Lower leg skin (tissue), 4 donors: ENCODE measurements around the gene ARMC2. TPM values are rescaled to one million over a fixed set of nuclear protein-coding genes. Genes with fewer than 3 reads are reported as not detected.
"Not testable (repeated sequence)": the region's sequence is repeated elsewhere in the genome, so short reads cannot be mapped to it uniquely, and the experiment has no call there.

Source experiments
- DNase-seq, 2 donors: peaks; one replicate each; pipeline ENCODE4 v3.0.0-alpha.2; 2019; ENCODE audit warnings: low spot score in 2 of 2
- H3K4me3 ChIP-seq: fragments of 200-600 bp; sonication (generic); 2 replicates; pipeline ENCODE4 v1.5.1; 2017; ENCODE audit warnings: mild to moderate bottlenecking, low read depth; ENCODE audit not compliant: poor library complexity, severe bottlenecking
- POLR2A ChIP-seq, 2 donors: fragments of 450-650 bp; IDR thresholded peaks; one replicate each; pipeline ENCODE4 v1.6.1; 2016 to 2017; ENCODE audit warnings: antibody characterized with exemption in 2 of 2, mild to moderate bottlenecking in 1 of 2, moderate library complexity in 1 of 2
- WGBS, 2 donors: methylation state at CpG; one replicate each; pipeline ENCODE4 v1.1.5; 2018; 5-methylcytosine and 5-hydroxymethylcytosine counted together
- intact Hi-C: fragments of 100-400 bp; cut with DNase I; formaldehyde crosslinking; loops from one replicate; pipeline ENCODE4 v1.15.0; 2023; ENCODE audit warnings: low total_unique reads
- total RNA-seq, 4 donors: library from RNA; depleted of rRNA; stranded (reverse); fragments of >200 nt; gene quantifications; one replicate each; pipeline ENCODE4 v1.1.0, GENCODE V29; 2016
- TF ChIP-seq, protein P1 (sequence below), 3 donors: fragments of 450-650 bp; IDR thresholded peaks; one replicate each; pipeline ENCODE4 v1.5.1; 2016; ENCODE audit warnings: antibody characterized with exemption in 3 of 3, mild to moderate bottlenecking in 3 of 3, moderate library complexity in 2 of 3

Gene ARMC2
- total RNA-seq, 4 donors from 2014 or later, result 0.34 to 2.0 (median 1.2) TPM

DNA sequence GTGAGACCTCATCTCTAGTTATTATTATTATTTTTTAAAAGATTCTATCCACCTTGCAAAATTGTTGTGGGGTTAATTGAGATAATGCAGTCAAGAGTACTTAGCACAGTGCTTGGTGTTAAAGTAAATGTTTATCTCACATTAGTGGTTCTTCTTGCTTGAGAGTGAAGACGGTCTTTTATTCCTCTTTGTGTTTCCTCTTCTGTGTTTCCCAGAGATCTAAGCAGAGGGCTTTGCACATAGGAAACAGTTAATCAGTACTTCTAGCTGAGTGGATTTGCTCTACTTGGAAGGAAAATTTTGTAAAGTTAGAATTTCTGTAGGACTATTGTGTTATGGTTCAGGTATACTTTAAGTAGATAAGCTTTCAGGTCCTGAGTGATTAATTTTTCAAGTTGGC lies 3.5 kb downstream of the ARMC2 start:
- WGBS, 2 donors, result 83 to 91% methylated on average over 1 of the region's 1 CpG
- no peak overlapping the region for H3K4me3 ChIP-seq
- intact Hi-C loops, result no loop called here
- TF ChIP-seq POLR2A (IDR thresholded peaks at IDR 0.05), result no peak
- TF ChIP-seq, protein P1, sequence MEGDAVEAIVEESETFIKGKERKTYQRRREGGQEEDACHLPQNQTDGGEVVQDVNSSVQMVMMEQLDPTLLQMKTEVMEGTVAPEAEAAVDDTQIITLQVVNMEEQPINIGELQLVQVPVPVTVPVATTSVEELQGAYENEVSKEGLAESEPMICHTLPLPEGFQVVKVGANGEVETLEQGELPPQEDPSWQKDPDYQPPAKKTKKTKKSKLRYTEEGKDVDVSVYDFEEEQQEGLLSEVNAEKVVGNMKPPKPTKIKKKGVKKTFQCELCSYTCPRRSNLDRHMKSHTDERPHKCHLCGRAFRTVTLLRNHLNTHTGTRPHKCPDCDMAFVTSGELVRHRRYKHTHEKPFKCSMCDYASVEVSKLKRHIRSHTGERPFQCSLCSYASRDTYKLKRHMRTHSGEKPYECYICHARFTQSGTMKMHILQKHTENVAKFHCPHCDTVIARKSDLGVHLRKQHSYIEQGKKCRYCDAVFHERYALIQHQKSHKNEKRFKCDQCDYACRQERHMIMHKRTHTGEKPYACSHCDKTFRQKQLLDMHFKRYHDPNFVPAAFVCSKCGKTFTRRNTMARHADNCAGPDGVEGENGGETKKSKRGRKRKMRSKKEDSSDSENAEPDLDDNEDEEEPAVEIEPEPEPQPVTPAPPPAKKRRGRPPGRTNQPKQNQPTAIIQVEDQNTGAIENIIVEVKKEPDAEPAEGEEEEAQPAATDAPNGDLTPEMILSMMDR (IDR thresholded peaks at IDR 0.05), result no peak
- no peak for DNase-seq

DNA sequence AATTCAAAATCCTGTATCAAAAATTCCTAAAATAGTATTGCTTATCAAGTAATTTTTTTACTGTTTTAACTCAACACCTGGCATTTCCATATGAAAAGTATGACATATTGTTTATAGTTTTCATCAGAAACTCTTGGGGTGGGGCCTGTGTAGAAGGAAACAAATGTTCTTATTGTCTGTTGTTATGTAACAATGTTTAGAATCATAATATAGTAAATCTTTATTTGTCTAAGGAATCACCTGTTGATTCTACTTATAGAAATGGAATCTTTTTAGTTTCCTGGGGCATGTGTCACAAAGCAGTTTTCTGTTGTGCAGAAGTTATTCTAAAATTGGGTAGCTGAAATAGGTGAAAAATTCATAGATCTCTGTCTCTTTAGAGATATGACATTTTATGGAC lies 4.9 kb downstream of the ARMC2 start:
- intact Hi-C loops, result no loop called here
- TF ChIP-seq, protein P1 (IDR thresholded peaks at IDR 0.05), result no peak
- TF ChIP-seq POLR2A (IDR thresholded peaks at IDR 0.05), result no peak
- no peak overlapping the region for H3K4me3 ChIP-seq
- DNase-seq, result no peak

DNA sequence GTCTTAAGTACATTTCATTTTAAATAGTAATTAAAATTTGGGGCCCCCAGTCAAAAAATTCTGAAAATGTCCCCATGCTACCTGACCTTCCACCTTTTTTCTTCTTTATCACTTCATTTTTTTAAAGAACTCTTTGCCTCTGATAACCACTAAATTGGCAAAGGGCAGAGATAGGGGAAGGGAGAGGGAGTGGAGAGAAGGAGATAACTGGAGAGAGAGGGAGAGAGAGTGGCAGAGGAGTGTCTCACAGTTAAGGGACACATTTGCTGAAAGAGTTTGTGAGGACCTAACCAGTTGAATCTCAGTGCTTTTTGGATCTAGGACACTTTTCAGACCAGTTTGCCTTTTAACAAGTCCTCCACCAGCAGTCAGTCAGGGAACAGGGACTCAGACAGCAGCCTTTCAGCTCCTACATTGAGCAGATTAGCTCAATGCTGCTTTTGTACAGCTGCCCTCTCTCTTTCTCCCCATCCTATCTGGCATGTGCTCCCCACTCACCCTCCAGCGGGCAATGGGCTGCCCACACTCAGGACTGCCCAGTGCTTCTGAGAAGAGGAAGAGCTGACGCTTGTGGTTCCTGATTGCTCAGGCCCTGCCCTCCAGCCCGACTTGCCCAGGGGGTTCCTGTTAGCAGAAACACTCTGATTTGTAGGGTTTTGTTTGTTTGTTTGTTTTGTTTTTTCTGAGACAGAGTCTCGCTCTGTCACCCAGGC lies 14.4 kb downstream of the ARMC2 start:
- H3K4me3 ChIP-seq, result no peak overlapping the region
- intact Hi-C loops, result no loop called here
- TF ChIP-seq, protein P1 (IDR thresholded peaks at IDR 0.05), result no peak
- TF ChIP-seq POLR2A (IDR thresholded peaks at IDR 0.05), result no peak
- 89 to 93% methylated on average over 4 of the region's 4 CpGs for WGBS, 2 donors
- no peak for DNase-seq

DNA sequence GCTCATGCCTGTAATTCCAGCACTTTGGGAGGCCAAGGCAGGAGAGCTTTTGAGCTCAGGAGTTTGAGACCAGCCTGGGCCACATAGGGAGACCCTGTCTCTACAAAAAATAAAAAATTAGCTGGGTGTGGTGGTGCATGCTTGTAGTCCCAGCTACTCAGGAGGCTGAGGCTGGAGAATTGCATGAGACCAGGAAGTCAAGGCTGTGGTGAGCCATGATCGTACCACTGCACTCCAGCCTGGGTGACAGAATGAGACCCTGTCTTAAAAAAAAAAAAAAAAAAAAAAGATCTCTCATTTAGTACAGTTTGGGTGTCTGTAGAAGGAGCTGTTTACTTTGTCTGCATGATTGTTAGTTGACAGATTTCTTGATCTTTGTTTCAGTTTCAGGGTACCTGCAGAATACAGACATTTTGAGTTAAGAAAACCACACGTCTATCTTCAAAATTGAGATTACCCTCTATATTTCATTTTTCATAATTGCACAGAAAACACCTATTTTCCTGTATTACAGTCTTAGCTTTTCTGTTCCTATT lies 17.6 kb downstream of the ARMC2 start:
- intact Hi-C loops, H3K4me3 ChIP-seq, DNase-seq: not testable (repeated sequence)
- 90 to 96% methylated on average over 2 of the region's 2 CpGs for WGBS, 2 donors

DNA sequence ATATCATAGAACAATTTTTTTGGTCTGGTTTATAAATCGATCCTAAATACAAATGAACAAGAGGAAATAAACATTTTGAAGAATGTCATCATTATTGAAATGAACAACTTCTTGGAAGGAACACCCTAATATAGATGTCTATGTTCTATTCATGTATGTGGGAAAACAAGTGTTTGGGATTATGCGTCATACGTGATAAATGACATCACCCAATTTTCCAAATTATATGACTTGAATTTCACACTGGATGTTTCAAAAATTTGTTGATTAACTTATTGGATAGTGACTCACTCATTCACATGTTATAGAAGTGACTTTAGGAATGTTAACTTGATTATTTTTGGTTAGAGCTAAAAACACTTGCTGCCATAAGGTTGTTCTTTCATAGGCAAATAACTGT lies 18.6 kb downstream of the ARMC2 start:
- WGBS, 2 donors, result 93 to 96% methylated on average over 3 of the region's 3 CpGs
- intact Hi-C loops, result no loop called here
- TF ChIP-seq, protein P1 (IDR thresholded peaks at IDR 0.05), result no peak
- TF ChIP-seq POLR2A (IDR thresholded peaks at IDR 0.05), result no peak
- no peak for DNase-seq
- H3K4me3 ChIP-seq, result no peak overlapping the region

DNA sequence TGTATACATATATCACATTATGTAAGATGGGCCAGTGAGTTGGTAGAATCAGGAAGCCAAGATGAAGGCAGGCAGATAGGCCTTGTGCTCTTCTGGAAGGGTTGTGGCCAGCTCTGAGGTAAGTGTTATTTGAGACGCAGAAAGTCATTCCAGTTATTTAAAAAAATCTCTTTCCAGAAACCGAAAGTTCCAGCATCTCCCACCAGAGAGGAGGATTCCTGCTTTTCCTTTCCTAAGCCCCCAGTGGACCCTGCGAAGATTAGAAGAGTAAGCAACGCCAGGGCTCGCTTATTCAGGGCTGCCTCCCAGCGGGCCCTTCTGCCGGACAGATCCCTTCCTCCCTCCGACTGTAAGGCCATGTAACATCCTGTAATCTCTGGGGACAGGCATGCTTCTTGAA lies 20.4 kb downstream of the ARMC2 start:
- intact Hi-C loops, result no loop called here
- WGBS, 2 donors, result 93% methylated on average over 8 of the region's 8 CpGs

More for the DNA sequence above, 20.4 kb downstream of the ARMC2 start:
- H3K4me3 ChIP-seq, result no peak overlapping the region
- no peak for TF ChIP-seq POLR2A (IDR thresholded peaks at IDR 0.05)
- TF ChIP-seq, protein P1 (IDR thresholded peaks at IDR 0.05), result no peak
- DNase-seq, result no peak
